Central memory CD8-positive, alpha-beta T cell (primary cell): ENCODE measurements around the gene AGTR1.

Experiments used
- ATAC-seq: fragments of 150-1000 bp; cut with Tn5 transposase; replicated peaks from 2 replicates; pipeline ENCODE4 v1.10.0; 2022; ENCODE audit warnings: mild to moderate bottlenecking, moderate FRiP score, moderate number of reproducible peaks; ENCODE audit not compliant: poor library complexity, severe bottlenecking; ENCODE audit errors: extremely low read depth
- DNase-seq, 2 donors: peaks; one replicate each; pipeline ENCODE4 v3.0.0; 2021; ENCODE audit warnings: low spot score in 2 of 2
- H3K27ac Mint-ChIP-seq: one replicate; pipeline ENCODE4 v1.8.0; 2022; ENCODE audit warnings: low read depth, mild to moderate bottlenecking, moderate library complexity, mixed read lengths
- H3K27me3 Mint-ChIP-seq: one replicate; pipeline ENCODE4 v1.8.0; 2022; ENCODE audit warnings: mixed read lengths
- H3K36me3 Mint-ChIP-seq: one replicate; pipeline ENCODE4 v1.8.0; 2022; ENCODE audit warnings: mild to moderate bottlenecking, moderate library complexity, mixed read lengths; ENCODE audit not compliant: insufficient read depth
- H3K4me1 Mint-ChIP-seq: one replicate; pipeline ENCODE4 v1.8.0; 2022; ENCODE audit warnings: mixed read lengths
- H3K4me3 Mint-ChIP-seq: one replicate; pipeline ENCODE4 v1.8.0; 2022; ENCODE audit warnings: mild to moderate bottlenecking, moderate library complexity, mixed read lengths
- H3K9me3 Mint-ChIP-seq: one replicate; pipeline ENCODE4 v1.8.0; 2022; ENCODE audit warnings: mixed read lengths

AGTR1 gene

DNA sequence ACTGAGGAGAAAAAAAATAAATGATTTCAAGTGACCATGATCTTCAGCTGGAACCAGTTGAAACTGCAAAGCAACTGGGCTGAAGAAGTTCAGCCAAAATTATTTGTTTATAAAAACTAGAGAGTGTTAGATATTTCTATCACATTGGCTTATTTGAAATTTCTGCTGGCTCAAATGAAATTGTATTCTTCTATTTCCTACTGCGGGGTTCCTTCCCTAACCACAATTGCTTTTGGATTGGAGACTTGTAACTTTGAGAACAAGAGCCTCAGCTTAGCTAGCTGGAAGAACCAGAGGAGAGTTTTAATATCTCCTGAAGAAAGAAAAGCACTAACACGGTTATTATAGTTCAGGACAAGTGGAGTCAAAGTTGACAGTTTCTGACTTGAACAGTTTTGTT is 31.1 kb downstream of the AGTR1 start:
- ATAC-seq (no peak), DNase-seq (no peak)
- Mint-ChIP-seq H3K4me3 (no peak overlapping the region), H3K36me3 (no peaks in the 10 kb centered on the region), H3K27ac (no peak overlapping the region), H3K27me3 (no peaks in the 10 kb centered on the region), H3K4me1 (no peaks in the 10 kb centered on the region), H3K9me3 (peaks cover 5% of the 10 kb centered on the region)

DNA sequence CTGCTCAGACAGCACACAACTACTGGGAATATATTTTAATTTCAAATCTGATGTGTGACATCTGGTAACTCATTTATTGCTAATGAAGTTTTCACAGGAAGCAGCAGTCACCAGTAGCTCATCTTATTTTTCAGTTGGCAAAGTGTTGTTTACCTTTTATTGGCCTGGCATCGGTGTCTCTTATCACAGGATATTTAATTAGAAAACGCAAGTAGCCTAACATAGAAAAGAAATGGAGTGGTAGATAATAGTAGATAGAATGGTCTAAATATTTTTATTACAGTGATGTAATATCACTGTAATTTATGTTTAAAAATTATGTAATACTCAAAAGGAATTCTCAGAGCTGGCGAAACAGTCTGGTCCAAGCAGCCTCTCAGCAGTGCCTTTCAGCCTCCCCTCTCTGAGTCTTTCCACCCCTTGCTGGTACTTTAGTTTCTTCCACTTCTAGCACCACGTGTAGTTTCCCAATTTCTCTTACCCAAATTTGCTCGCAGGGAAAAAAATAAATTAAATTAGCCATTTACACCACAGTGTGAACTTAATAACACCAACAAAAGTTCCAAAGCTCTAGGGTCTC is 31.9 kb downstream of the AGTR1 start:
- H3K9me3 Mint-ChIP-seq: peaks cover 5% of the 10 kb centered on the region
- no peak overlapping the region for H3K4me3 Mint-ChIP-seq
- no peaks in the 10 kb centered on the region for H3K36me3 Mint-ChIP-seq
- DNase-seq (no peak), ATAC-seq (no peak)
- no peak overlapping the region for H3K27ac Mint-ChIP-seq
- H3K27me3 Mint-ChIP-seq: no peaks in the 10 kb centered on the region
- no peaks in the 10 kb centered on the region for H3K4me1 Mint-ChIP-seq

DNA sequence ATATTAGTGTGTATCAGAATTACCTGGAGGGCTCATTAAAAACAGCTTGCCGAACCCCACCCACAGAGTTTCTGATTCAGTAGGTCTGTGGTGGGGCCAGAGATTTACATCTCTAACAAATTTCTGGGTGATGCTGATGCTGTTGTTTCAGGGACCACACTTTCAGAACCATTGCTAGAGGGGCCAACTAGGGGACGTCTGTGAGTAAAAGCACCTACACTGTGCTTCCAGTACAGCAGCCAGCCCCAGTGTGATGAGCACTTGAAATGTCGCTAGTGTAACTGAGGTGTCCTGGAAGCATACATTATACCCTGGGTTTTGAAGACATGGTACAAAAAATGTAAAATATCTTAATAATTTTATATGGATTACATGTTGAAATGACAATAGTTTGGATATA is 33.0 kb downstream of the AGTR1 start:
- Mint-ChIP-seq H3K27me3 (no peaks in the 10 kb centered on the region), H3K9me3 (peaks cover 5% of the 10 kb centered on the region), H3K4me3 (no peak overlapping the region), H3K36me3 (no peaks in the 10 kb centered on the region), H3K27ac (no peak overlapping the region), H3K4me1 (no peaks in the 10 kb centered on the region)
- DNase-seq: no peak
- ATAC-seq: no peak

DNA sequence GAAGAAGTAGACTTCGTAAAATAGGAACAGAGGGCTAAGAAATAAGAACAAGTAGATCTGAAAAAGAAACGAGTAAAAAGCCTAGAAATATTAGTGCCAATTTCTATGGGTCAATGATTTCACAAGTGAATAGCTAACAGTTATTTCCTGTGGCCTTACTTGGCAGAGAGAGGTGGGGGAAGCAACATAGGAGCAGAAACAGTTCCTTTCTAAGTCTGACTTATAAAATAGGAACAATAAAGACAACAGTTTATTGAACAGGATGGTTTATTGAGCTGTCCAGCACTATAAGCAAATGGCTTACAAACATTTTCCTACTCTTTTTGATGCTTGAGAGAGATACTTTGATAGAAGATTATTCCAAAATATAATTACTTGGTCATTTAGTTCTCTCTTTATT is 37.9 kb downstream of the AGTR1 start:
- DNase-seq: no peak
- Mint-ChIP-seq H3K4me3 (no peak overlapping the region), H3K27me3 (peaks cover 10% of the 10 kb centered on the region), H3K27ac (no peak overlapping the region), H3K9me3 (no peaks in the 10 kb centered on the region), H3K36me3 (no peaks in the 10 kb centered on the region), H3K4me1 (no peaks in the 10 kb centered on the region)
- no peak for ATAC-seq

DNA sequence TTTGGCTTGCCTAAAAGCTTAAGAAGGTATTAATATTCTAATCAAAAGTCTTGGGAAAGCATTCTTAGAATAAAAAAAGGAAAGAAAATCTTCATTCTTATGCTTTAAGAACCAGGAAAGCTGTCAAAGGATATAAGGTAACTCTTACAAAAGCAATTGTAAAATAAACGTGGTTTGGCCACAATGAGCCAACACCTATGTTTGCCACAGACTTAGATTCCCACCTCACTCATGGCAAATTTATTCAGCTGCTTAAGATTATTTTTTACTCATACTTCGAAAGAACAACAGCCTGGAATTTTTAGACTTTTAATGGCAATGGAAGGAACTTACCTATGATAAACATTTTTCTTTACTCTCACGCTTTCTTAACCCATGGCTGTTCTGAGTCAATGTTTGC is 38.4 kb downstream of the AGTR1 start:
- Mint-ChIP-seq H3K27ac (no peak overlapping the region), H3K9me3 (no peaks in the 10 kb centered on the region), H3K4me1 (no peaks in the 10 kb centered on the region), H3K4me3 (no peak overlapping the region), H3K36me3 (no peaks in the 10 kb centered on the region), H3K27me3 (peaks cover 10% of the 10 kb centered on the region)
- no peak for ATAC-seq
- DNase-seq: no peak

DNA sequence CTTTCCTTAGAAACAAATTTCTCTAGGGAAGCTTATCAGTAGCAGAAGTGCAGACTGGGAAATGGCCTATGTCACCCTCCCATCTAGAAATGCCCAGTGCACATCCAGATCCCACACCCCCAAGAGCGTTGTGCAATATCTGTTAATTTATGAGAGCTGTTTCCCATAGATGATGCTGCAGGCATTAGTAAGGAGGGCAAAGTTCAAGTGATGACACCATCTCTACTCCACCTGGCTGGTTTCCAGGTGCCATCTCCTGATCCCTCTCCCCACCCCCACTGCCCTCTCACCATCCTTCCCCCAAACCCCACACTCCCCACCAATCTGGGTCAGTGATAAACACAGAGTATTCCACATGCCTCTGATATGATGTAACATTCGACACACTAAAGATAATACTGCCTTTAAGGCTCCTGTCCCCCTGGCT is 39.4 kb downstream of the AGTR1 start:
- H3K27ac Mint-ChIP-seq: no peak overlapping the region
- no peak for DNase-seq
- no peaks in the 10 kb centered on the region for H3K4me1 Mint-ChIP-seq
- no peaks in the 10 kb centered on the region for H3K36me3 Mint-ChIP-seq
- no peak for ATAC-seq
- no peaks in the 10 kb centered on the region for H3K9me3 Mint-ChIP-seq
- peaks cover 10% of the 10 kb centered on the region for H3K27me3 Mint-ChIP-seq
- no peak overlapping the region for H3K4me3 Mint-ChIP-seq

DNA sequence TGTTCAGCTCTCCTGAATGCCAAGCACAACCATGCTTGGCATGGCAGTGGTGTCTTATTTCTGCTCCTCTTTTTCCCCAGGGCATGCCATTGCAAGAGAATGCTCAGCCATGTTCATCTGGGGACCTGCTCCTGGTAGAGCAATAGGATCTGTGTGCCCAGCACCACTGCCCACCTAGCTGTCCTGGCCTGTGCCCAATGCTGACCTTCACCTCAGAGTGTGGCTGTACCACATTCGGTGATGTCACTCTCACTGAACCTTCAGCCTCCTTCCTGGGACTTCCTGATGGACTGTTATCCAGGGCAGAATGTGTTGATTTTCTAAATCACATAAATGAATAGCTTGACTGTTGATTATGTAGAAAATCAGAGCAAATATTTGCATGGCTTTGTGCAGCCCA is 42.0 kb downstream of the AGTR1 start:
- no peak overlapping the region for H3K27ac Mint-ChIP-seq
- peaks cover 10% of the 10 kb centered on the region for H3K27me3 Mint-ChIP-seq
- H3K9me3 Mint-ChIP-seq: no peaks in the 10 kb centered on the region
- H3K4me1 Mint-ChIP-seq: no peaks in the 10 kb centered on the region
- ATAC-seq: no peak
- no peak for DNase-seq
- no peaks in the 10 kb centered on the region for H3K36me3 Mint-ChIP-seq
- H3K4me3 Mint-ChIP-seq: no peak overlapping the region

DNA sequence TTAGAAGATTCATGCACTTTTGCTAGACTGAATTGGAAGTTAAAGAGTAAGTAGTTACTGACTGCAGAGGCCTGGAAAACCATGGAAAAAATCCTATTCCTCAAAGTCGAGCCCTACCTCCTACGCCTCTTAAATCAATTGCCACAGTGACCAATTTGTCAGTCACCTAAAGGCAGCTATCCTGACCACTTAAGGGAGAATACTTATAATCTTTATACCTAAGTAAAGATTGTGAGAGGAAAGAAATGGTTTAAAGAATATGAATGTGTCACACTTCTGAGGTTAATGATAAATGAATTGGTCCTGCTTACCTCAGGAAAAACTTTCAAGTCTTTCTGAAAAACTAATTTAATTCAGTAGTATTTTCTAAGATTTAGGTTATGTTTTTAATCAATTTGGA is 42.6 kb downstream of the AGTR1 start:
- H3K27ac Mint-ChIP-seq: no peak overlapping the region
- DNase-seq (no peak), ATAC-seq (no peak)
- no peaks in the 10 kb centered on the region for H3K4me1 Mint-ChIP-seq
- no peak overlapping the region for H3K4me3 Mint-ChIP-seq
- H3K9me3 Mint-ChIP-seq: no peaks in the 10 kb centered on the region
- H3K36me3 Mint-ChIP-seq: no peaks in the 10 kb centered on the region
- peaks cover 10% of the 10 kb centered on the region for H3K27me3 Mint-ChIP-seq

DNA sequence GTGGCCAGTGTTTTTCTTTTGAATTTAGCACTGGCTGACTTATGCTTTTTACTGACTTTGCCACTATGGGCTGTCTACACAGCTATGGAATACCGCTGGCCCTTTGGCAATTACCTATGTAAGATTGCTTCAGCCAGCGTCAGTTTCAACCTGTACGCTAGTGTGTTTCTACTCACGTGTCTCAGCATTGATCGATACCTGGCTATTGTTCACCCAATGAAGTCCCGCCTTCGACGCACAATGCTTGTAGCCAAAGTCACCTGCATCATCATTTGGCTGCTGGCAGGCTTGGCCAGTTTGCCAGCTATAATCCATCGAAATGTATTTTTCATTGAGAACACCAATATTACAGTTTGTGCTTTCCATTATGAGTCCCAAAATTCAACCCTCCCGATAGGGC is 43.5 kb downstream of the AGTR1 start:
- ATAC-seq (no peak), DNase-seq (no peak)
- H3K4me3 Mint-ChIP-seq: no peak overlapping the region

DNA sequence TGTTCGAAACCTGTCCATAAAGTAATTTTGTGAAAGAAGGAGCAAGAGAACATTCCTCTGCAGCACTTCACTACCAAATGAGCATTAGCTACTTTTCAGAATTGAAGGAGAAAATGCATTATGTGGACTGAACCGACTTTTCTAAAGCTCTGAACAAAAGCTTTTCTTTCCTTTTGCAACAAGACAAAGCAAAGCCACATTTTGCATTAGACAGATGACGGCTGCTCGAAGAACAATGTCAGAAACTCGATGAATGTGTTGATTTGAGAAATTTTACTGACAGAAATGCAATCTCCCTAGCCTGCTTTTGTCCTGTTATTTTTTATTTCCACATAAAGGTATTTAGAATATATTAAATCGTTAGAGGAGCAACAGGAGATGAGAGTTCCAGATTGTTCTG is 44.4 kb downstream of the AGTR1 start:
- no peak overlapping the region for H3K4me3 Mint-ChIP-seq
- H3K36me3 Mint-ChIP-seq: no peaks in the 10 kb centered on the region
- ATAC-seq: no peak
- no peaks in the 10 kb centered on the region for H3K9me3 Mint-ChIP-seq
- no peak overlapping the region for H3K27ac Mint-ChIP-seq
- peaks cover 10% of the 10 kb centered on the region for H3K27me3 Mint-ChIP-seq
- no peaks in the 10 kb centered on the region for H3K4me1 Mint-ChIP-seq
- no peak for DNase-seq

More for the DNA sequence above, 43.5 kb downstream of the AGTR1 start:
- H3K27me3 Mint-ChIP-seq: peaks cover 10% of the 10 kb centered on the region
- no peak overlapping the region for H3K27ac Mint-ChIP-seq
- H3K4me1 Mint-ChIP-seq: no peaks in the 10 kb centered on the region
- H3K36me3 Mint-ChIP-seq: no peaks in the 10 kb centered on the region
- H3K9me3 Mint-ChIP-seq: no peaks in the 10 kb centered on the region

DNA sequence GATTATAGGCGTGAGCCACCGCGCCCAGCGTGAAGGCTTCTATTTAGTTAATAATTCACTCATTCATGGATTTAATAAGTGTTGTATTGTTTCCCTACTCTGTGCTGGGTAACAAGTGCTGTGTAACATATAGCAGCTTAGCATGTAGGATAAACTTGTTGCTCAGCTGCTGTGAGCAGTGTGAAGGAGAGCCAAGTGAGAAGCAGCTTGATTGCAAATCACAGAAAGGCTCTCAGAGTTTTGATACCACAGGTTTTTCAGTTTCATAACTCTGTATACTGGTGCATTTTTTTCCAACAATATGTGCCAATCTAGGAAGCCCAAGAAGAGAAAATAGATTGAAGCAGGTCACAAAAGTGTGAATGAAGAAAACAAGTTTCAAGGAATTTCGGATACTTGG is 48.4 kb downstream of the AGTR1 start:
- DNase-seq (no peak), ATAC-seq (no peak)
- H3K4me1 Mint-ChIP-seq: no peaks in the 10 kb centered on the region
- H3K36me3 Mint-ChIP-seq: no peaks in the 10 kb centered on the region
- H3K9me3 Mint-ChIP-seq: no peaks in the 10 kb centered on the region
- no peak overlapping the region for H3K4me3 Mint-ChIP-seq
- H3K27me3 Mint-ChIP-seq: no peaks in the 10 kb centered on the region
- H3K27ac Mint-ChIP-seq: no peak overlapping the region

DNA sequence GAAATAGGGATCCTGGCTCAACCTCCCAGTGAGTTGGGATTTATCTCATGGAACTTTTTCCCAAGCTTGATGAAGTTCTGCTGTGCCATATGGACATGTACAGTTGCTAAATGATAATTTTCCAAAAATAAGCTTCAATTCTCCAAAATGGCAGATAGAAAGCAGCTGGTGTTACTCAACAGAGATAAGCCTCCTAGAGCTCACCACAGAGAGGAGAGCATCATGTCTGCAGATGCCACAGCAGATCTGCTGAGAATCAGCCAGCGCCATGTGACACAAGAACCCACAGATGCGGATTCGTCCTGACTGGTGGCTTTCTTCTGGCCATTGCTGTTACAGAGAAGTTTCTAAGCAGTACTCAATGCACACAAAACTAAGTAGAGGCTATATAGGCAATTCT is 50.6 kb downstream of the AGTR1 start:
- Mint-ChIP-seq H3K27me3 (no peaks in the 10 kb centered on the region), H3K4me3 (no peak overlapping the region), H3K9me3 (no peaks in the 10 kb centered on the region), H3K36me3 (no peaks in the 10 kb centered on the region), H3K27ac (no peak overlapping the region), H3K4me1 (no peaks in the 10 kb centered on the region)
- DNase-seq (no peak), ATAC-seq (no peak)

DNA sequence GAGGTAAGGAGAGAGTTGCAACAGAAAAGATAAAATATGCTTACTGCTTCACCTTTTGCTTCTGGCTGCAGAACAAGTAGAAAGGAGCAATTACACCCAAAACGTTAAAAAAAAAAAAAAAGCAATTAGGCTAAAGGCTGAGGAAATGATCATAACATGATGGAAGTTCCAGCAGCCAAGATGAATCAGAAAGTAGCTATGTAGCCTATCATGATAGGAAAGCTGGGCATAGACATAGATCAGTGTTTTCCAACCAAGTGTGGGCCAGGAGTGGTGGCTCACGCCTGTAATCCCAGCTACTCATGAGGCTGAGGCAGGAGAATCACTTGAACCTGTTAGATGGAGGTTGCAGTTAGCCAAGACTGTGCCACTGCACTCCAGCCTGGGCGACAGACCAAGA is 52.6 kb downstream of the AGTR1 start:
- Mint-ChIP-seq H3K4me3 (no peak overlapping the region), H3K27ac (no peak overlapping the region), H3K36me3 (no peaks in the 10 kb centered on the region), H3K4me1 (no peaks in the 10 kb centered on the region), H3K27me3 (no peaks in the 10 kb centered on the region), H3K9me3 (no peaks in the 10 kb centered on the region)
- DNase-seq (no peak), ATAC-seq (no peak)

DNA sequence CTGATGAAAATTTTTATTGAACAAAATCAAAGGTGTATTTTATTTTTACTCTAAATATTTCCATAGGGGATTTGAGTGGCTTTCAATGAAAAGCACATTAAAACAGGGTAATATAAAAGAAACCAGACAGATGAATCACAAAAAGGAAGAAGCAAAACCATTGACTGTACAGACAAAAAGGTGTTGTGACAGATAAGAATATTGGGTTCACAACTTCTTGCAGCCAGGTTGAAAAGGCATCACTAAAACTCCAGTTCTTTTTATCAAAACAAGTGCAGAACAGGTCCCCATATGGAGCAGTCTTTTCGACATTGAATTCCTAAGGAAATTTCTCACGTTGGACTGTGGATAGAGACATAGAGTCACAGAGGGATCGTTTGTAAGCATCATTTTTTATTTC is 53.8 kb downstream of the AGTR1 start:
- Mint-ChIP-seq H3K9me3 (no peaks in the 10 kb centered on the region), H3K4me1 (no peaks in the 10 kb centered on the region), H3K27me3 (no peaks in the 10 kb centered on the region), H3K36me3 (no peaks in the 10 kb centered on the region), H3K4me3 (no peak overlapping the region), H3K27ac (no peak overlapping the region)
- ATAC-seq: no peak
- no peak for DNase-seq
